ENCODE results near the gene ANKS1A. TPM values are rescaled to one million over a fixed set of nuclear protein-coding genes. Genes with fewer than 3 reads are reported as not detected.
A peak's percentile ranks its signal among the peaks of the same experiment; 100 is the strongest.

Gene ANKS1A
- total and polyA plus RNA-seq, 11 donors, result 11.0 to 49.5 (median 29.3) TPM

- ATAC-seq, result no peak
- H3K27ac ChIP-seq, result no peak overlapping the region
- intact Hi-C loops (cut with DNase I), result loop anchor here in 3 of 10 donors (5.0 kb wide), 1 partner anchor 87 kb away; the partner anchor contains the start of genes ANKS1A (in 3 of the 3) and TAF11 (in 3 of the 3)
These were observed 85.2 kb downstream of the ANKS1A start for GRCh38 chr6:34974249-34974642.

DNA sequence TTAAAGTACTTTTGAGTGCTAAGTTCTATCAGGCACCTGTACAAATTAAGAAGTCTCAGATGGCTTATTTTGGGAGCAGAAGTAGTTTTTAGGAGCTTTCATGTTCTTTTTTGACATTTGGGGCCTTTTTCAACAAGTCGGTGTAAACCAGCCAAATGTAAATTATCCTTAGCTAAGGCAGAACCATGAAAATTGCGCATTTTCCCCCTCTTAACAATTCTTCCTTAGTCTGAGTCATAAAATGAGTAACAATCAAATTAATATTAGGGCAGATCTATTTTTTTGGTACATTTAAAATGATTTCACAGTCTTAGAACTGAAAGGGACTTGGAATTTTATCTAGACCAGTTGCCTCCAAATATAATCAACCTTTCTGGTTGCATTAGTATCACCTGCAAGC lies 87.2 kb downstream of the ANKS1A start:
- no peak overlapping the region for H3K27ac ChIP-seq
- H3K4me3 ChIP-seq, result no peak overlapping the region
- intact Hi-C loops (cut with DNase I), result no loop called here
- ATAC-seq (no peak), DNase-seq (no peak)
- H3K9me3 ChIP-seq, result no peaks in the 10 kb centered on the region
- H3K4me1 ChIP-seq, result peaks cover 0 to 16% (median 6%) of the 10 kb centered on the region in 12 donors
- H3K36me3 ChIP-seq, result peaks cover 0 to 26% (median 10%) of the 10 kb centered on the region in 9 donors
- no peaks in the 10 kb centered on the region for H3K27me3 ChIP-seq
- WGBS, 4 donors, result 98 to 100% (median 98%) methylated on average over 2 of the region's 2 CpGs
- TF ChIP-seq, protein P1, sequence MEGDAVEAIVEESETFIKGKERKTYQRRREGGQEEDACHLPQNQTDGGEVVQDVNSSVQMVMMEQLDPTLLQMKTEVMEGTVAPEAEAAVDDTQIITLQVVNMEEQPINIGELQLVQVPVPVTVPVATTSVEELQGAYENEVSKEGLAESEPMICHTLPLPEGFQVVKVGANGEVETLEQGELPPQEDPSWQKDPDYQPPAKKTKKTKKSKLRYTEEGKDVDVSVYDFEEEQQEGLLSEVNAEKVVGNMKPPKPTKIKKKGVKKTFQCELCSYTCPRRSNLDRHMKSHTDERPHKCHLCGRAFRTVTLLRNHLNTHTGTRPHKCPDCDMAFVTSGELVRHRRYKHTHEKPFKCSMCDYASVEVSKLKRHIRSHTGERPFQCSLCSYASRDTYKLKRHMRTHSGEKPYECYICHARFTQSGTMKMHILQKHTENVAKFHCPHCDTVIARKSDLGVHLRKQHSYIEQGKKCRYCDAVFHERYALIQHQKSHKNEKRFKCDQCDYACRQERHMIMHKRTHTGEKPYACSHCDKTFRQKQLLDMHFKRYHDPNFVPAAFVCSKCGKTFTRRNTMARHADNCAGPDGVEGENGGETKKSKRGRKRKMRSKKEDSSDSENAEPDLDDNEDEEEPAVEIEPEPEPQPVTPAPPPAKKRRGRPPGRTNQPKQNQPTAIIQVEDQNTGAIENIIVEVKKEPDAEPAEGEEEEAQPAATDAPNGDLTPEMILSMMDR (IDR thresholded peaks at IDR 0.05), result no peak
- TF ChIP-seq POLR2A (IDR thresholded peaks at IDR 0.05), result no peak

More at GRCh38 chr6:34974249-34974642, 85.2 kb downstream of the ANKS1A start:
- peaks cover 0 to 3% (median 0%) of the 10 kb centered on the region in 12 donors for H3K4me1 ChIP-seq
- WGBS, 4 donors, result 83 to 89% methylated on average over 1 of the region's 1 CpG; no CpG with 5 or more reads in 2 of the 4 donors
- no peak for DNase-seq
- TF ChIP-seq, protein P1 (IDR thresholded peaks at IDR 0.05), result no peak
- TF ChIP-seq POLR2A (IDR thresholded peaks at IDR 0.05), result no peak
- peaks cover 0 to 45% (median 25%) of the 10 kb centered on the region in 9 donors for H3K36me3 ChIP-seq
- H3K4me3 ChIP-seq, result no peak overlapping the region
- no peaks in the 10 kb centered on the region for H3K9me3 ChIP-seq
- no peaks in the 10 kb centered on the region for H3K27me3 ChIP-seq

DNA sequence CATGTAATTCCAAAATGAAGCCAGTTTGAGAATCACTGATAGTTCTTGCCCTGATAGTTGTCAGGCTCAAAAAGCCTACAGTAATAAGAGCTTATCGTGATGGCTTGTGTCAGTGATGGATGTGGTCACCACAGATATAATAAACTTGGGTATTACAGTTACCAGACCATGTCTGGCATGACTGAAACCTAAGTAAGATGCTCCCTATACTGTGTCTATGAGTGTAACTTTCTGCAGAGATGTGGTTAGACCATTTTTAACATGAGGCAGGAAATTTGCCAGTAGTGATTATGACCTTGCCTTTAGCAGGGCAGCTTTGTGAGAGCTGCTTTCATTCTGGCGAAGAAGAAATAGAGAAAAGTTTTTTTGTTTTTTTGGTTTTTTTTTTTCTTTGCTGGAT lies 90.2 kb downstream of the ANKS1A start:
- H3K36me3 ChIP-seq, result peaks cover 0 to 39% (median 24%) of the 10 kb centered on the region in 9 donors
- intact Hi-C loops (cut with DNase I), result no loop called here
- H3K9me3 ChIP-seq, result no peaks in the 10 kb centered on the region
- peaks cover 0 to 24% (median 6%) of the 10 kb centered on the region in 12 donors for H3K4me1 ChIP-seq
- WGBS, 4 donors, result 63 to 84% (median 75%) methylated on average over 2 of the region's 2 CpGs
- H3K27me3 ChIP-seq, result no peaks in the 10 kb centered on the region
- no peak overlapping the region for H3K4me3 ChIP-seq
- ATAC-seq, result peak in 2 of 4 donors; percentile 22 to 36
- no peak for DNase-seq
- TF ChIP-seq POLR2A (IDR thresholded peaks at IDR 0.05), result no peak
- TF ChIP-seq, protein P1 (IDR thresholded peaks at IDR 0.05), result no peak
- H3K27ac ChIP-seq, result peak overlapping the region in 4 of 12 donors; percentile 5 to 72 (median 8)

GRCh38 chr6:34979994-34980393 lies 90.9 kb downstream of the ANKS1A start:
- ATAC-seq (peak in 3 of 4 donors; percentile 72 to 84 (median 74)), DNase-seq (peak in 2 of 5 donors; percentile 41 to 42)
- H3K27ac ChIP-seq, result peak overlapping the region in 6 of 12 donors; percentile 4 to 72 (median 8)
- intact Hi-C loops (cut with DNase I), result loop anchor here in 6 of 10 donors (10.0 kb wide), 3 partner anchors 225 to 265 kb away; no protein-coding TSS in a partner anchor
- no peak overlapping the region for H3K4me3 ChIP-seq
- peaks cover 0 to 47% (median 32%) of the 10 kb centered on the region in 9 donors for H3K36me3 ChIP-seq
- TF ChIP-seq, protein P1 (IDR thresholded peaks at IDR 0.05), result no peak
- TF ChIP-seq POLR2A (IDR thresholded peaks at IDR 0.05), result no peak
- H3K4me1 ChIP-seq, result peaks cover 0 to 24% (median 6%) of the 10 kb centered on the region in 12 donors
- H3K9me3 ChIP-seq, result no peaks in the 10 kb centered on the region
- no peaks in the 10 kb centered on the region for H3K27me3 ChIP-seq
- WGBS, 4 donors, result 65 to 73% (median 69%) methylated on average over 3 of the region's 3 CpGs
